ENCODE results near the gene SCGB1D1. TPM values are rescaled to one million over a fixed set of nuclear protein-coding genes. Genes with fewer than 3 reads are reported as not detected.

Gene SCGB1D1
- total RNA-seq, 1 donor from 2014 or later = not detected

DNA sequence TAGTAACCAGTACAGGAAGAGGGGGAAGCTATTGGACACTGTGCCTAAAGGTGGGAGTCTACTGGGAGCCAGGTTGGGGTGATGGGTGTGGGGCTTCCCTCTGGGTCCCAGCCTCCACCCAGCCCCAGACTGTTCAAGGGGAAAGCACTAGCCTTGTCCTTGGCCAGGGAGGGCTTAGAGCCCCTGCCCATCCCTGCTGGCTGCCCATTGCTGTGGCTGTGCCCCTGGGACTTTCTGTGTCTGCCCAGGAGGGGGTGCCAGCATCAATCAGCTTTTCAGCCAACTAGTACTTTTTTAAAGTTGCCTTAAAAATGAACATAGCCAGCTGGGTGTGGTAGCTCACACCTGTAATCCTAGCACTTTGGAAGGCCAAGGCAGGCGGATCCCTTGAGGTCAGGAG lies 46.3 kb upstream of the SCGB1D1 start:
- H3K27ac Mint-ChIP-seq = no peak overlapping the region
- H3K36me3 Mint-ChIP-seq (ENCODE audit: insufficient read depth) = peaks cover 11% of the 10 kb centered on the region
- H3K27me3 Mint-ChIP-seq = no peaks in the 10 kb centered on the region
- TF ChIP-seq, protein P1, sequence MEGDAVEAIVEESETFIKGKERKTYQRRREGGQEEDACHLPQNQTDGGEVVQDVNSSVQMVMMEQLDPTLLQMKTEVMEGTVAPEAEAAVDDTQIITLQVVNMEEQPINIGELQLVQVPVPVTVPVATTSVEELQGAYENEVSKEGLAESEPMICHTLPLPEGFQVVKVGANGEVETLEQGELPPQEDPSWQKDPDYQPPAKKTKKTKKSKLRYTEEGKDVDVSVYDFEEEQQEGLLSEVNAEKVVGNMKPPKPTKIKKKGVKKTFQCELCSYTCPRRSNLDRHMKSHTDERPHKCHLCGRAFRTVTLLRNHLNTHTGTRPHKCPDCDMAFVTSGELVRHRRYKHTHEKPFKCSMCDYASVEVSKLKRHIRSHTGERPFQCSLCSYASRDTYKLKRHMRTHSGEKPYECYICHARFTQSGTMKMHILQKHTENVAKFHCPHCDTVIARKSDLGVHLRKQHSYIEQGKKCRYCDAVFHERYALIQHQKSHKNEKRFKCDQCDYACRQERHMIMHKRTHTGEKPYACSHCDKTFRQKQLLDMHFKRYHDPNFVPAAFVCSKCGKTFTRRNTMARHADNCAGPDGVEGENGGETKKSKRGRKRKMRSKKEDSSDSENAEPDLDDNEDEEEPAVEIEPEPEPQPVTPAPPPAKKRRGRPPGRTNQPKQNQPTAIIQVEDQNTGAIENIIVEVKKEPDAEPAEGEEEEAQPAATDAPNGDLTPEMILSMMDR (IDR thresholded peaks at IDR 0.05; ENCODE audit: unreplicated experiment) = no peak
- no peak overlapping the region for H3K4me3 Mint-ChIP-seq (ENCODE audit: low read depth)
- no peaks in the 10 kb centered on the region for H3K9me3 Mint-ChIP-seq (ENCODE audit: low read depth)
- DNase-seq (ENCODE audit: low spot score, unreplicated experiment) = no peak
- H3K4me1 Mint-ChIP-seq (ENCODE audit: low read depth) = no peaks in the 10 kb centered on the region

DNA sequence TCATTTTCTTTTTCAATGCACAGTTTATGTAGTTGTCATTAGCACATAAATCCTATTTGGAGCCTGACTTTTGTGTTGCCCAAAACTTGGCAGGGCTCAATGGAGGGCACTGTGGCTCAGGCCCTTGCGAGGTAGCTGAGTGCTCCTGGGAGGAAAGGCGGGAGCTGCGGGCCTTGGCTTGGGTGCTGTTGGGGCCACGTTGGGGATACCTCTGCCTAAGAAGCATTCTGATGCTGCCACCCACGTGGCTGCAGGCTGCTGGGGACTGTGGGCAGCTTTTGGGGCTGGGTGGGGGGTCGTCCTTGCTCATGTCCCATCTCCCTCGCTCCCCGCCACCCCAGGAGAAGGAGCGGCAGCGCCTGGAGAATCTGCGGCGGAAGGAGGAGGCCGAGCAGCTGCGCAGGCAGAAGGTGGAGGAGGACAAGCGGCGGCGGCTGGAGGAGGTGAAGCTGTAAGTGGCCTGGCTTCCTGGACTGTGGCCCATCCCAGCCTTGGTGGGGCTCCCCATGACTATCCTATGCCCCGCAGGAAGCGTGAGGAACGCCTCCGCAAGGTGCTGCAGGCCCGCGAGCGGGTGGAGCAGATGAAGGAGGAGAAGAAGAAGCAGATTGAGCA lies 45.3 kb upstream of the SCGB1D1 start:
- Mint-ChIP-seq H3K27ac (peak overlapping the region; percentile 64), H3K4me3 (ENCODE audit: low read depth) (no peak overlapping the region), H3K4me1 (ENCODE audit: low read depth) (no peaks in the 10 kb centered on the region), H3K36me3 (ENCODE audit: insufficient read depth) (peaks cover 14% of the 10 kb centered on the region), H3K27me3 (no peaks in the 10 kb centered on the region), H3K9me3 (ENCODE audit: low read depth) (no peaks in the 10 kb centered on the region)
- TF ChIP-seq, protein P1 (IDR thresholded peaks at IDR 0.05; ENCODE audit: unreplicated experiment) = no peak
- DNase-seq (ENCODE audit: low spot score, unreplicated experiment) = no peak

DNA sequence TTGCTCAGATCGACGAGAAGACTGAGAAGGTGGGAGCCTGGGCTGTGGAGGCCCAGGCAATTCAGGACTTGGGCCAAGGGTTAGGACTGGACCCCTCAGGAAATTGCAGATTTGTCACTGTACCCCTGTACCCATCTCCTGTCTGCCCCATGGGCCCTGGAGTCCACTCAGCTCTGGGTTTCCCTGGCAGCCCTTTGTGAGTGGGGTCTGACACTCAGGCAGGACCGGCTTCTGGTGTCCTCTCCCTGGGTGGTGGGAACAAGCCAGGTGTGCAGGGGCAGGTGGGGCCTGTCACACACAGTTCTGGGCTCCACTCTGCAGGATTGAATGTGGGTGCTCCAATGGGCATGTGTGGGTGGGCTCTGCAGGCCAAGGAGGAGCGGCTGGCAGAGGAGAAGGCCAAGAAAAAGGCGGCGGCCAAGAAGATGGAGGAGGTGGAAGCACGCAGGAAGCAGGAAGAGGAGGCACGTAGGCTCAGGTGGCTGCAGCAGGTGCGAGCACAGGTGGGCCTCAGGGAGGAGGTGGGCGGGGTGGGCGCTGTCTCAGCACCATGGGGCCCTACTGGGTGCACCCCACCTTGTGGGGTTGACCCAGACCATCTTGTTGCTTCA lies 44.6 kb upstream of the SCGB1D1 start:
- no peaks in the 10 kb centered on the region for H3K4me1 Mint-ChIP-seq (ENCODE audit: low read depth)
- H3K27ac Mint-ChIP-seq = peak overlapping the region; percentile 64
- H3K36me3 Mint-ChIP-seq (ENCODE audit: insufficient read depth) = peaks cover 15% of the 10 kb centered on the region
- H3K9me3 Mint-ChIP-seq (ENCODE audit: low read depth) = no peaks in the 10 kb centered on the region
- TF ChIP-seq, protein P1 (IDR thresholded peaks at IDR 0.05; ENCODE audit: unreplicated experiment) = no peak
- DNase-seq (ENCODE audit: low spot score, unreplicated experiment) = no peak
- no peaks in the 10 kb centered on the region for H3K27me3 Mint-ChIP-seq
- H3K4me3 Mint-ChIP-seq (ENCODE audit: low read depth) = no peak overlapping the region

DNA sequence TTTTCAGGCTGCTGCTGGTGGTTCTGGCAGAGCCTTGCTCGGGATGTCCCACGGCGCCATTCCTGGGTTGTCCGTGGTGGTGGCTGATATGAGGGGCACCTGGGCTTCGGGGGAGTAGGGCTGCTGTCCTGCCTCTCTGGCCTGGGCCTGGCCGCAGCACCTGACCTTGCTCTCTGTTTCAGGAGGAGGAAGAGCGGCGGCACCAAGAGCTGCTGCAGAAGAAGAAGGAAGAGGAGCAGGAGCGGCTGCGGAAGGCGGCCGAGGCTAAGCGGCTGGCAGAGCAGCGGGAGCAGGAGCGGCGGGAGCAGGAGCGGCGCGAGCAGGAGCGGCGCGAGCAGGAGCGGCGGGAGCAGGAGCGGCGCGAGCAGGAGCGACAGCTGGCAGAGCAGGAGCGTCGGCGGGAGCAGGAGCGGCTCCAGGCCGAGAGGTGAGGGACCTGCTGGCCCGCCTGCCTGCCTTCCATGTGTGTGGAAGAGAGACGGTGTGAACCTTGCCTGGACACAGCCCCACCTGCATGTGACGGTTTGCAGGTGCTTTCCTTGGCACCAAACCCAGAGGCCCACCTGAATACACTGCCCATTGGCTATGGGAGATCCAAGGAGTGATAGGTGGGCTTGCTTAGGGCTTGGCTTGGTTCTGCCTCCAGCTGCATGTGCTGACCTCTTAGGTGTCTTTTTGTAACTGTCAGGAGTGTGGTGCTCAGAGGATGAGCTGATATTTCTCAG lies 43.4 kb upstream of the SCGB1D1 start:
- H3K27ac Mint-ChIP-seq = no peak overlapping the region
- H3K36me3 Mint-ChIP-seq (ENCODE audit: insufficient read depth) = peaks cover 17% of the 10 kb centered on the region
- DNase-seq (ENCODE audit: low spot score, unreplicated experiment) = no peak

DNA sequence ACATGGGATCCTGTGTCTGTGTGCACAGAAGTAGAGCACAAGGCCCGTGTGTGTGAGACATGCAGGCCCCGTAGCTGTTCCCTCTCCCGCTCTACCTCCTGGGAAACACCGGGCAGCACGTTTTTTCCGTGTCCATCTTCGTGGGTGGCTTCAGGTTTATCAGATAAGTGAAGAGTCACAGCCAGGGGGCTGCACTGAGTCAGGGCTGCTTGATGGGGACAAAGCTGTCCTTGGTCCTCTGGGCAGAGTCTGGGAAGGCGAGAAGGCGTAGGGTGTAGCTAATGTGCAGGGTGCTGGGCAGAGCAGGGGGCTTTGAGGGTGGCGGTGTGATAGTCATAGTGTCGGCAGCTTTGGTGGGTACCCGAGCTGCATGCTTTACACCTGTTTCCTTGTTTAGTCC lies 42.5 kb upstream of the SCGB1D1 start:
- no peak overlapping the region for H3K27ac Mint-ChIP-seq
- peak; percentile 6 for DNase-seq (ENCODE audit: low spot score, unreplicated experiment)
- H3K36me3 Mint-ChIP-seq (ENCODE audit: insufficient read depth) = peaks cover 17% of the 10 kb centered on the region
- no peaks in the 10 kb centered on the region for H3K4me1 Mint-ChIP-seq (ENCODE audit: low read depth)
- TF ChIP-seq, protein P1 (IDR thresholded peaks at IDR 0.05; ENCODE audit: unreplicated experiment) = no peak
- H3K9me3 Mint-ChIP-seq (ENCODE audit: low read depth) = no peaks in the 10 kb centered on the region
- no peak overlapping the region for H3K4me3 Mint-ChIP-seq (ENCODE audit: low read depth)
- H3K27me3 Mint-ChIP-seq = no peaks in the 10 kb centered on the region

More for the DNA sequence above, 43.4 kb upstream of the SCGB1D1 start:
- Mint-ChIP-seq H3K9me3 (ENCODE audit: low read depth) (no peaks in the 10 kb centered on the region), H3K4me3 (ENCODE audit: low read depth) (no peak overlapping the region), H3K27me3 (no peaks in the 10 kb centered on the region), H3K4me1 (ENCODE audit: low read depth) (no peaks in the 10 kb centered on the region)
- TF ChIP-seq, protein P1 (IDR thresholded peaks at IDR 0.05; ENCODE audit: unreplicated experiment) = no peak
